Tibial nerve (tissue), 4 donors: Measurements from ENCODE around the gene SCUBE2.

ENCODE experiments used
- EP300 ChIP-seq, 2 donors: sonication (generic); formaldehyde crosslinking; IDR thresholded peaks; one replicate each; pipeline ENCODE4 v1.6.1; 2017; ENCODE audit warnings: antibody characterized with exemption in 2 of 2, mild to moderate bottlenecking in 1 of 2
- POLR2A ChIP-seq, 2 donors: fragments of 450-650 bp; IDR thresholded peaks; one replicate each; pipeline ENCODE4 v1.6.1; 2017; ENCODE audit warnings: antibody characterized with exemption in 2 of 2, mild to moderate bottlenecking in 2 of 2, moderate library complexity in 2 of 2
- TF ChIP-seq, protein P1 (sequence below), 5 experiments: fragments of 200-600 bp in 3 of 5; fragments of 450-650 bp in 2 of 5; sonication (generic) in 3 of 5; IDR thresholded peaks; one replicate each; pipeline ENCODE4 v1.5.1; 2016 to 2019; ENCODE audit warnings: antibody characterized with exemption in 5 of 5, mild to moderate bottlenecking in 3 of 5, moderate library complexity in 2 of 5

DNA sequence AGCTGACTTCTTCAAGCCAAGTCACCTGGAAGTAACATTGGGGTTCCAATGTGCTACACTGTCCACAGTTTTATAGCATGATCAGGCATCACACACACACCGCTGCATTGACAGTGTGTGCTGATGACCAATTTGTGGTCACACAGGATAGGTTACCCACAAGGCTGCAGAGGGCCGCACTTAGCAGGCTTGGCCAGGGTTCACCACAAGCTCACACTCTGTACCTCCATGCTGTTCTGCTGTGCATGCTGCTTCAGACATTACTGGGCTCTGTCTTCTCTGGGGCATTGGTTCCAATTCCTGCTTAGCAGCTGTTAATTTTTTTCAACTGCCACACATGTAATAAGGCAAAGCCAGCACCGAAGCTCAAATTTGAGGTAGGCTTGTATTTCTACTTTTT lies 76.6 kb downstream of the SCUBE2 start:
- TF ChIP-seq, protein P1, sequence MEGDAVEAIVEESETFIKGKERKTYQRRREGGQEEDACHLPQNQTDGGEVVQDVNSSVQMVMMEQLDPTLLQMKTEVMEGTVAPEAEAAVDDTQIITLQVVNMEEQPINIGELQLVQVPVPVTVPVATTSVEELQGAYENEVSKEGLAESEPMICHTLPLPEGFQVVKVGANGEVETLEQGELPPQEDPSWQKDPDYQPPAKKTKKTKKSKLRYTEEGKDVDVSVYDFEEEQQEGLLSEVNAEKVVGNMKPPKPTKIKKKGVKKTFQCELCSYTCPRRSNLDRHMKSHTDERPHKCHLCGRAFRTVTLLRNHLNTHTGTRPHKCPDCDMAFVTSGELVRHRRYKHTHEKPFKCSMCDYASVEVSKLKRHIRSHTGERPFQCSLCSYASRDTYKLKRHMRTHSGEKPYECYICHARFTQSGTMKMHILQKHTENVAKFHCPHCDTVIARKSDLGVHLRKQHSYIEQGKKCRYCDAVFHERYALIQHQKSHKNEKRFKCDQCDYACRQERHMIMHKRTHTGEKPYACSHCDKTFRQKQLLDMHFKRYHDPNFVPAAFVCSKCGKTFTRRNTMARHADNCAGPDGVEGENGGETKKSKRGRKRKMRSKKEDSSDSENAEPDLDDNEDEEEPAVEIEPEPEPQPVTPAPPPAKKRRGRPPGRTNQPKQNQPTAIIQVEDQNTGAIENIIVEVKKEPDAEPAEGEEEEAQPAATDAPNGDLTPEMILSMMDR (IDR thresholded peaks at IDR 0.05) = no peak
- no peak for TF ChIP-seq POLR2A (IDR thresholded peaks at IDR 0.05)
- TF ChIP-seq EP300 (IDR thresholded peaks at IDR 0.05) = no peak
